Activated CD8-positive, alpha-beta memory T cell treated with anti-CD3 and anti-CD28 coated beads, Interleukin-2, amount 10 ng/mL, durations not matched to agents 7 days and 5 days (primary cell): ENCODE data around the gene ABRAXAS1. TPM values are rescaled to one million over a fixed set of nuclear protein-coding genes. Genes with fewer than 3 reads are reported as not detected.

ENCODE experiments used
- ATAC-seq: fragments of 150-1000 bp; cut with Tn5 transposase; one replicate; pipeline ENCODE4 v1.10.0; 2021; ENCODE audit warnings: moderate library complexity
- CTCF ChIA-PET: fragments of 350-600 bp; sonication (Branson Sonifier 250); formaldehyde crosslinking; loops from one replicate; lab custom pipeline; 2021; ENCODE audit warnings: antibody characterized with exemption; lab: Charles Lee
- DNase-seq: peaks from one replicate; pipeline ENCODE4 v3.0.0-alpha.2; 2020
- H3K27ac Mint-ChIP-seq: one replicate; pipeline ENCODE4 v1.8.0; 2021; ENCODE audit warnings: mild to moderate bottlenecking, mixed read lengths
- H3K27me3 Mint-ChIP-seq: one replicate; pipeline ENCODE4 v1.8.0; 2021; ENCODE audit warnings: mixed read lengths
- H3K36me3 Mint-ChIP-seq: one replicate; pipeline ENCODE4 v1.8.0; 2021; ENCODE audit warnings: mild to moderate bottlenecking, mixed read lengths
- H3K4me1 Mint-ChIP-seq: one replicate; pipeline ENCODE4 v1.8.0; 2021; ENCODE audit warnings: mixed read lengths
- H3K4me3 Mint-ChIP-seq: one replicate; pipeline ENCODE4 v1.8.0; 2021; ENCODE audit warnings: mild to moderate bottlenecking, moderate library complexity, mixed read lengths
- H3K9me3 Mint-ChIP-seq: one replicate; pipeline ENCODE4 v1.8.0; 2022; ENCODE audit warnings: low read depth, mixed read lengths
- total RNA-seq, 2 experiments: library from RNA; stranded (reverse); gene quantifications; one replicate each; pipeline ENCODE4 v1.2.3, GENCODE V29; 2021

The ABRAXAS1 gene
- total RNA-seq, 2 experiments from 2014 or later, result 11.3 to 11.5 TPM

GRCh38 chr4:83436680-83437079, 48.2 kb downstream of the ABRAXAS1 start:
- no peaks in the 10 kb centered on the region for H3K4me1 Mint-ChIP-seq
- ATAC-seq (no peak), DNase-seq (no peak)
- H3K36me3 Mint-ChIP-seq, result peaks cover 26% of the 10 kb centered on the region
- H3K9me3 Mint-ChIP-seq, result no peaks in the 10 kb centered on the region
- no peak overlapping the region for H3K4me3 Mint-ChIP-seq
- CTCF ChIA-PET, result no interaction called here
- no peak overlapping the region for H3K27ac Mint-ChIP-seq
- H3K27me3 Mint-ChIP-seq, result no peaks in the 10 kb centered on the region

- CTCF ChIA-PET, result interaction anchor here (0.6 kb wide), 1 partner anchor 225 kb away, joined by 4 read pairs; no protein-coding TSS in a partner anchor
- Mint-ChIP-seq H3K27ac (no peak overlapping the region), H3K36me3 (peaks cover 21% of the 10 kb centered on the region), H3K4me1 (peaks cover under 1% of the 10 kb centered on the region), H3K27me3 (no peaks in the 10 kb centered on the region), H3K4me3 (no peak overlapping the region), H3K9me3 (no peaks in the 10 kb centered on the region)
- no peak for DNase-seq
- ATAC-seq, result no peak
Measured at GRCh38 chr4:83431200-83431599, 53.7 kb downstream of the ABRAXAS1 start.

DNA sequence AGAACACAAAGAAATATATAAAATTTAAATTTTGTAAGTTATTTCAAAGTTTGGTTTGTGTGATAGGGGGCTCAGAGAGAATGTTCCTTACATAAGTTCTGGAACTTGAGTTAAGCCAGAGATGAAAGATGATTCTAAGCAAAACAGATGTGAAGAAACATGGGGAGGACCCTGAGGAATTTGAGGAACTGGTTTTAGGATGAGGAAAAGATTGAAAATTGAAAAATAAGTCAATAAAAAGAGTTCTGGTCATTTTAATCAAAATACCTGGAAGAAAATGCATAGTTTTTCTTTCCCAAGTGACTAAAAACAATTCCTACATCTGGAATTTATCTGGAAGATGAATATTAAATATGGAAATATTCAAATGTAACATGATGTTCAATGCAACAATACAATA, 66.7 kb downstream of the ABRAXAS1 start:
- Mint-ChIP-seq H3K27ac (no peak overlapping the region), H3K4me1 (no peaks in the 10 kb centered on the region), H3K36me3 (peaks cover 31% of the 10 kb centered on the region), H3K9me3 (no peaks in the 10 kb centered on the region), H3K27me3 (no peaks in the 10 kb centered on the region), H3K4me3 (no peak overlapping the region)
- DNase-seq (no peak), ATAC-seq (no peak)
- CTCF ChIA-PET, result no interaction called here

DNA sequence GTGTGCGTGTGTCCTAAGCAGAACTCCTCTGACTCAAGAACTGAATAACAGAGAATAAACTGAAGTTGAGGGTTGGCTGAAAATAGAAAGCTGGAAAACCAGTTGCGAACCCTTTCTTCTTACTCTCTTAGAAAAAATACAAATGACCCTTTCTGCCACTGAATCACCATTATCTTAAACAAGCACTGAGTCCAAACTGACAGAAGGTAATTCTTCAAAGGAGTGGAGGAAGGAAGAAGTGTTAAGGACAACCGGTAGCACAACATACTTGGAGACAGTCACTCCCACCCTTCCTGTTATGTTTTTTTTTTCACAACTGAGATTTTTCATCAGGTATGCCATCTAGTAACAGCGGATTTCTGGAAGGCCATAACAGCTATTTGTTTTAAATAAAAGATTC, 67.3 kb downstream of the ABRAXAS1 start:
- no peak for DNase-seq
- Mint-ChIP-seq H3K27me3 (no peaks in the 10 kb centered on the region), H3K27ac (no peak overlapping the region), H3K36me3 (peaks cover 32% of the 10 kb centered on the region), H3K4me1 (no peaks in the 10 kb centered on the region), H3K9me3 (no peaks in the 10 kb centered on the region), H3K4me3 (no peak overlapping the region)
- CTCF ChIA-PET, result no interaction called here
- ATAC-seq, result no peak

GRCh38 chr4:83413676-83414075, 71.2 kb downstream of the ABRAXAS1 start:
- DNase-seq (no peak), ATAC-seq (no peak)
- CTCF ChIA-PET, result interaction anchor here (0.6 kb wide), 1 partner anchor 132 kb away, joined by 3 read pairs; no protein-coding TSS in a partner anchor
- H3K4me3 Mint-ChIP-seq, result no peak overlapping the region
- peaks cover 27% of the 10 kb centered on the region for H3K36me3 Mint-ChIP-seq
- no peaks in the 10 kb centered on the region for H3K4me1 Mint-ChIP-seq
- H3K9me3 Mint-ChIP-seq, result no peaks in the 10 kb centered on the region
- H3K27ac Mint-ChIP-seq, result no peak overlapping the region
- H3K27me3 Mint-ChIP-seq, result no peaks in the 10 kb centered on the region

Other genes starting within 250 kb of the ABRAXAS1 start
- gene COQ2, start 200.3 kb downstream of the ABRAXAS1 start, total RNA-seq, result 10 to 100 TPM; 20.6 to 21.9 TPM
- gene HPSE, start 150.3 kb downstream of the ABRAXAS1 start, total RNA-seq, result 10 to 100 TPM; 18.4 to 19.6 TPM
- gene HELQ, start 29.3 kb downstream of the ABRAXAS1 start, total RNA-seq, result 10 to 100 TPM; 14.8 to 16.7 TPM
- 10 to 100 TPM; 53.9 to 64.4 TPM for gene MRPS18C, start 29.0 kb downstream of the ABRAXAS1 start, total RNA-seq
- gene GPAT3, start 51.0 kb upstream of the ABRAXAS1 start, total RNA-seq, result 10 to 100 TPM; 25.9 to 34.0 TPM